T-helper 2 cell treated with Interferon-gamma antibody and Interleukin-4, amounts not matched to agents 5 μg/mL and 100 μg/mL, for 36 hours (primary cell): ENCODE data around the gene MPPED2.

Source experiments
- DNase-seq: peaks from one replicate; pipeline ENCODE4 v3.0.0; 2021; ENCODE audit warnings: low spot score
- H3K27ac Mint-ChIP-seq: one replicate; pipeline ENCODE4 v1.8.0; 2021; ENCODE audit warnings: mild to moderate bottlenecking, mixed read lengths
- H3K27me3 Mint-ChIP-seq: one replicate; pipeline ENCODE4 v1.8.0; 2021; ENCODE audit warnings: low read depth, mixed read lengths
- H3K36me3 Mint-ChIP-seq: one replicate; pipeline ENCODE4 v1.8.0; 2021; ENCODE audit warnings: low read depth, mixed read lengths
- H3K4me1 Mint-ChIP-seq: one replicate; pipeline ENCODE4 v1.8.0; 2021; ENCODE audit warnings: low read depth, mixed read lengths
- H3K4me3 Mint-ChIP-seq: one replicate; pipeline ENCODE4 v1.8.0; 2022; ENCODE audit warnings: mild to moderate bottlenecking, moderate library complexity, mixed read lengths
- H3K9me3 Mint-ChIP-seq: one replicate; pipeline ENCODE4 v1.8.0; 2021; ENCODE audit warnings: mixed read lengths

The MPPED2 gene

DNA sequence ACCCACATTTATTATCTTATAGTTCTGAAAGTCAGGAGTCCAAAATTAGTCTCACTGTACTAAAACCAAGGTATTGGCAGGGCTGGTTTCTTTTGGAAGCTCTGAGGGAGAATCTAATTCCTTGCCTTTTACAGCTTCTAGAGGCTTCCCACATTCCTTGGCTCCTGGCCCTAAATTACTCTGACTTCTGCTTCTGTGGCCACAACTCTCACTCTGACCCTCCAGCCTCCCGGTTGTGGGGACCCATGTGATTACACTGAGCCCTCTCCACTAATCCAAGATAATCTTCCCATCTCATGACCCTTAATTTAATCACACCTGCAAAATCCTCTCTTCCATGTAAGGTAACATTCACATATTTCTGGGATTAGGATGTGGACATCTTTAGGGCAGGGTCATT, 152.3 kb downstream of the MPPED2 start:
- Mint-ChIP-seq H3K36me3 (no peaks in the 10 kb centered on the region), H3K9me3 (no peaks in the 10 kb centered on the region), H3K27ac (no peak overlapping the region), H3K27me3 (no peaks in the 10 kb centered on the region), H3K4me1 (peaks cover 1% of the 10 kb centered on the region), H3K4me3 (no peak overlapping the region)
- DNase-seq: no peak

DNA sequence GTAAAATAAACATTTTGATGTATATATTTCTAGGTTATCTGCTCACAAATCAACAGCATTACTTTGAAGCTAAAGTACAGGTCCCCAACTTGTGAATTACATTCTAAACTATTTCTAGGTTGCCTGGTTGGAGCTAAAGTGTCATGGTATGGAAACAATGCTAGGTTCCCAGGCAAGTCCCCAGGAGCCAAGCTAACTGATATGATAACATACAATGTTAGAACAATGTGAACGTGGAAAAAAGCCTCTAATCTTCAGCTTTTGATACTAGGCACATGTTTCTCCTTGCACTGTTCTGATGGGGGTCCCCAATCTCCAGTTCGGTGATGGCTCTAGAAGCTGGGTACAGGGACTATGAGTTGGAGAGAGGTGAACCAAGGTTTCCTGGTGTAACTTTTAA, 153.4 kb downstream of the MPPED2 start:
- no peaks in the 10 kb centered on the region for H3K36me3 Mint-ChIP-seq
- H3K27me3 Mint-ChIP-seq: no peaks in the 10 kb centered on the region
- peaks cover 1% of the 10 kb centered on the region for H3K4me1 Mint-ChIP-seq
- DNase-seq: no peak
- no peaks in the 10 kb centered on the region for H3K9me3 Mint-ChIP-seq
- no peak overlapping the region for H3K4me3 Mint-ChIP-seq
- no peak overlapping the region for H3K27ac Mint-ChIP-seq

DNA sequence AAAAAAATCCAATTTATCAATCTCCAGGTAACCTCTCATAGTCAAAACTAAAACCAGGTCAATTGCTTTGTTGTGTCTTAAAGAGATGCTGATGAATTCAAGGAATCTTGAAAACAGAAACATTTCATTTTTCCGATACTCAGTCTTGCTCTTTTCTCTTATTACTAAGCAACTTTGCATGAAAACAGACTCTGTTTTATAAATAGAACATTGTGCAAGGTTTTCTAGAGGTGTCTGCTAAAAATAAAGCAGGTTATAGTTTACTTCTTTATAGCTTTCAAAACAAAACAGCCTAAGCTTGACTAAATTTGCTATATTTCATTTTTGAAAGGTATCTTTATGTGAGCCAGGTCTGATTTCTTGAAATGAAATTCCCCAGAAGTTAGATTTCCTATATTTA, 154.0 kb downstream of the MPPED2 start:
- H3K27me3 Mint-ChIP-seq: no peaks in the 10 kb centered on the region
- H3K9me3 Mint-ChIP-seq: no peaks in the 10 kb centered on the region
- H3K4me3 Mint-ChIP-seq: no peak overlapping the region
- no peak overlapping the region for H3K27ac Mint-ChIP-seq
- H3K4me1 Mint-ChIP-seq: peaks cover 1% of the 10 kb centered on the region
- no peaks in the 10 kb centered on the region for H3K36me3 Mint-ChIP-seq
- DNase-seq: no peak

DNA sequence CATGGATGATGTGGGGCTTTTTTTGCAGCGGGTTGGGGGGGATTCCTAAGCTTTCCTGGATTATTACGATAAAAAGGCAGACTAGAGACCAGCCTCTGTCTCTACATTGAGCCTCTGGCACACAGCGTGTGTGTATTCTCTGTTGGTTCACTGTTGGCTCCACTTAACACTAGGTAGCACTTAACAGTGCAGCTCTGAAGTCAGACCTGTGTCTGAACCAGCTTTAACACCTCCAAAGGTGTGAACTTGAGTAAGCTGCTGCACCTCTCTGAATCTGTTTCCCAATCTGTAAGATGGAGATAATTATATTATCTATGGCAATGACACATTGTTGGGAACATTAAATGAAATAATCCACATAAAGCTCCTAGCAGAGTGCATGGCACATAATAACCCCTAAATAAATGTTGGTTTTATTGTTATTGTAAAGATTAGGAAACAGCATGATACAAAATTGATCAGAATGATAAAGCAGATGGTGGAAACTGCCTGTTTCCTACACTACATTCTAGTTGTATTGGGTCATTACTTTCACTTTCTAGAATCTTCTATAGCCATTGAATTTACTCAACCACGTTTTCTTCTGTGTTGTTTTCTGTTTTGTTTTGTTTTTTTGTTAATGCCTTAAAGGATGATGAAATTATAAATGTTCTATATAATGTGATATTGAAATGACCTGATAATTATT, 154.9 kb downstream of the MPPED2 start:
- peaks cover 1% of the 10 kb centered on the region for H3K4me1 Mint-ChIP-seq
- no peak overlapping the region for H3K27ac Mint-ChIP-seq
- DNase-seq: no peak
- no peak overlapping the region for H3K4me3 Mint-ChIP-seq
- no peaks in the 10 kb centered on the region for H3K36me3 Mint-ChIP-seq
- H3K9me3 Mint-ChIP-seq: no peaks in the 10 kb centered on the region
- H3K27me3 Mint-ChIP-seq: no peaks in the 10 kb centered on the region

DNA sequence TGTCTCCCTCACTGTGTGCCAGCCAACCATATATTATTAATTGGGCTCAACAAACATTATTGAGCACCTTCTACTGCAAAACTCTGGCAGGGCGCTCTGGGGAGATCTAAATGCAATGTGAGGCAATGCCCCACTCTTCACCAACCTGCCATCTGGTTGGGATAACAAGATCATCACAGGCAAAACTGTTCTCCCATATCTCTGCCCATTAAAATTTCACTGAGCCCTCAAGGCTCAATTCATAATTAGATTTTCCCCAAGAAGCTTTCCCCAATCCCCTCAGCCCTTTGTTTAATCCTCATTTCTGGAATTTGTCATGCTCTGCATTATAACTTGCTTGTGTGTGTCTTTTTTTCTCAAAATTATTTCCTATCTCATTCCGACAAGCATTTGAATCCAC, 156.6 kb downstream of the MPPED2 start:
- Mint-ChIP-seq H3K27me3 (no peaks in the 10 kb centered on the region), H3K4me1 (peaks cover 1% of the 10 kb centered on the region), H3K4me3 (no peak overlapping the region), H3K9me3 (no peaks in the 10 kb centered on the region), H3K36me3 (no peaks in the 10 kb centered on the region), H3K27ac (no peak overlapping the region)
- no peak for DNase-seq

DNA sequence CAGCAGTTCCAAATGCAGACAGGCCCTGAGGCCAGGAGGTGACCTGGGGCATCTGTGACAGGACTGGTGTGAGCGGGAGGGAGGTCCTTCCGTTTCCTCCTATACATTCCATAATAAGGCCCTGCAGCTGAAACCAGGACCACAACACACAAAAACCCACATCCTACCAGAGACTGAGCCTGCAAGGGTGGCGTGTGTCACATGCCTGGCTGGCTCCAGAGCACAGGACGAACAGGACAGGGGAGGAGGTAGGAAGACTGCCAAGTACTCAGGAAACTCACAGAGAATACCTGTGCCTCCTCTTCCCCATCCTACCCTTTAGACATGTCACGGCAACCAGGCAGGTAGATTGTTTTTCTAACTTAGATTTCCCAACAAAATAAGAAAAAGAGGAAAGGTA, 159.4 kb downstream of the MPPED2 start:
- no peak for DNase-seq
- no peak overlapping the region for H3K27ac Mint-ChIP-seq
- no peaks in the 10 kb centered on the region for H3K27me3 Mint-ChIP-seq
- H3K4me3 Mint-ChIP-seq: no peak overlapping the region
- peaks cover 1% of the 10 kb centered on the region for H3K4me1 Mint-ChIP-seq
- no peaks in the 10 kb centered on the region for H3K9me3 Mint-ChIP-seq
- no peaks in the 10 kb centered on the region for H3K36me3 Mint-ChIP-seq

DNA sequence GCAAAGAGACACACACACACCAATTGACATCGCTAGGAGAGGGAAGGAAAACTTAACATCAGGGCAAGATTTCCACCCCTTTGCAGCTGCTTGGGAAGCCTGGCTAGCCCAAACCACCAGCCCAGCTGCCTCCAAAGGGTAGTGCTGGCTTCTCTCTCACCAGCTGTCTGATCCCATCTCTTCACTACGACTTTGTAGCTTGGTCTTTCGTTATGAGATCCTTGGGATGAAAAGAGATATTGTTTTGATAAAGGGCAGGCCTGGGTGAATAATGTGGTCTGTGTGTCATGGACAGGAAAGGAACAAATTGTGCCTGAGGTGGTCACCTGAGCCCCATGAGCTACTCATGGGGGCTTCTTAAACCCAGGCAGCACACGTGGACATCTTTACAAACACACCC, 161.3 kb downstream of the MPPED2 start:
- Mint-ChIP-seq H3K4me1 (no peaks in the 10 kb centered on the region), H3K27me3 (no peaks in the 10 kb centered on the region), H3K4me3 (no peak overlapping the region), H3K27ac (no peak overlapping the region), H3K36me3 (no peaks in the 10 kb centered on the region), H3K9me3 (no peaks in the 10 kb centered on the region)
- no peak for DNase-seq

DNA sequence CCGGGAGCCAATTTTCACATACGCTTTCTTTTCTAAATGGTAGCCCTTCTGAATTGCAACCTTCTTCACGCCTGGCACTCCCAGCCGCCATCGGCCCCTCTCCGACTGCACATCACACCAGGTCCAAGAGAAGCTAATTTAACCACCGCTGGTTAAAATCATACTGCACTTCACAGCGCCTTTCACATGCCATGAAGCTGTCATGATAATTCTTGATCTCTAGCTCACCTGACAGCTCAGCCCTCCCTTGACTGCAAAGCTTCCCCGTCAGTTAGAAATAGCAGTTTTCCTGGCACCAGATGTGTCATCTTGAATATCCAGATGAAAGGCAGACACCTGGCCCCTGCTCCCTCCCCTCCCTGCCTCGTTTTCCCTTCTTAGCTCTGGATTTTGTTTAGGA, 161.8 kb downstream of the MPPED2 start:
- DNase-seq: no peak
- Mint-ChIP-seq H3K4me1 (no peaks in the 10 kb centered on the region), H3K27me3 (no peaks in the 10 kb centered on the region), H3K27ac (no peak overlapping the region), H3K36me3 (no peaks in the 10 kb centered on the region), H3K9me3 (no peaks in the 10 kb centered on the region), H3K4me3 (no peak overlapping the region)

DNA sequence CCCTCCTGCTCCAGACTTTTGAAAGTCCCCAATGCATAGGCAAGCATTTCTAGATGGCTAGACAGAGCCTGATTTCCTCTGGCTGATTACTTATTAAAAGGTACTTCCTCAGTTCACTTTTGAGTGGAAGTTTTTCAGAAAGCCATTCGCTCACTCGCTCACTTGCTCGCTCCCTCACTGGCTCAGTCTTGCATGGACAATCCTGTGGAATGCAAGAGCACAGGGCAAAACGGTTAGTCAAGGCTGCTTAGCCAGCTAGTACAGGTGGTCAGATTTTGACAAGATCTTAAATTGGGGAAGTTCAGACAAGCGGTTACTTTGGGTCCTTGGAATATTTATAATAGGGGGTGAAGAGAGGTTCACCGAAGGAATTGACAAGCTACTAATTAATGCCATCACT, 162.3 kb downstream of the MPPED2 start:
- DNase-seq: no peak
- Mint-ChIP-seq H3K4me1 (no peaks in the 10 kb centered on the region), H3K27ac (no peak overlapping the region), H3K9me3 (no peaks in the 10 kb centered on the region), H3K27me3 (no peaks in the 10 kb centered on the region), H3K4me3 (no peak overlapping the region), H3K36me3 (no peaks in the 10 kb centered on the region)

DNA sequence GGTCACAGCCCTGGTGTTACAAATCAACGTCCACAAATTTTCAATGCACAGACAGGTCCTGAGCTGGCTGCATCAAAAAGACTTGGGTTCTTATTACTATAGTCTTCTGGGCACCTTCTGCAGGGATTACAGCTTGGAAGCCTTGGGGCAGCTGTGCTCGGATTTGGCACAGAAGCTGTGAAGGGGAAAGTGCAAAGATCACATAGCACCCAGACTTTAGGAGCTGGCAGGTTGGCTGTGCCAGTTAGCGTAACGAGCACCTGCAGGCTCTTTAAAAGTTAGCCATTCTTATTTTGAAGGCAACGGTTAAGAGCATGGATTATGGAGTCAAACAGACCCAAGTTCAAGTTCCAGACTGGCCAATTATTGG, 162.9 kb downstream of the MPPED2 start:
- no peak overlapping the region for H3K4me3 Mint-ChIP-seq
- H3K27me3 Mint-ChIP-seq: no peaks in the 10 kb centered on the region
- no peaks in the 10 kb centered on the region for H3K4me1 Mint-ChIP-seq
- no peaks in the 10 kb centered on the region for H3K36me3 Mint-ChIP-seq
- H3K27ac Mint-ChIP-seq: no peak overlapping the region
- no peak for DNase-seq
- H3K9me3 Mint-ChIP-seq: no peaks in the 10 kb centered on the region

DNA sequence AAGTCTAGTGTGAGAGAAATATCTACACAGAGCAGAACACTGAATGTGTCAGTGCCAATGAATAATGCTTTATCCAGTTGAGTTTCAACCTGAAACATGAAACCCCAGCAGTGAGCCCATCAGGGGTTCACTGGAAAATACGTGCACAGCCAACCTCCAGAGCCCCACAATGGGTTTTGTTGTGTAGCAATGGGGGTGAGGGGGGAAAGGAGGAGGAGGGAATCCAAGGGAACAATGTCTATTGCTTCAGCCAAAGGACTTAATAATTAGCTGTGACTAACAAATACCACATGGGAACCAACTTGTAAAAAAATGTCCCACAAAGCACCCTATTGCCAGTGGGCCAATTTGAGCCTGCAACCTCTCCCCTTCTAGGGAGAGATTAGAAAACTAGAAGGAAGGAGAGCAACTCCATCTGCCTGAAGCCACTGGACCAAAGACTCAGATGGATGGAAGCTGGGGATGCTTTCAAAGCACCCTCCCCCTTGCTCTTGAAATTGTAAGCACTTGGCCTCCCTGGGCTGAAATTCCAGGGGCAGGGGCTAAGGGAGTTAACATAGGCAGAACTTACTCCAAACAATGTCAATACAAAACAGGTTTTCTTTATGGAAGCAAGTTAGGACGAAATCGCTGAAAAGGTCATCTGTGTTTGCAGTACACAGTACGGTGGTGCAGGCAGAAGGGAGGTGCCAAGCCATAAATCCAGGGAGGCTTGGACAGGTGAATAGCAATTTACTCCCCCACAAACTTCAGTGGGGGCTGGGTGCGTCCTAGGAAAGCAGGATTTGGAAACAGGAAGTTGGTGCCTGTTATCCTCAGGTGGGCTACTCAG, 163.5 kb downstream of the MPPED2 start:
- no peaks in the 10 kb centered on the region for H3K27me3 Mint-ChIP-seq
- no peak overlapping the region for H3K4me3 Mint-ChIP-seq
- no peaks in the 10 kb centered on the region for H3K9me3 Mint-ChIP-seq
- H3K4me1 Mint-ChIP-seq: no peaks in the 10 kb centered on the region
- DNase-seq: no peak
- H3K36me3 Mint-ChIP-seq: no peaks in the 10 kb centered on the region
- no peak overlapping the region for H3K27ac Mint-ChIP-seq

DNA sequence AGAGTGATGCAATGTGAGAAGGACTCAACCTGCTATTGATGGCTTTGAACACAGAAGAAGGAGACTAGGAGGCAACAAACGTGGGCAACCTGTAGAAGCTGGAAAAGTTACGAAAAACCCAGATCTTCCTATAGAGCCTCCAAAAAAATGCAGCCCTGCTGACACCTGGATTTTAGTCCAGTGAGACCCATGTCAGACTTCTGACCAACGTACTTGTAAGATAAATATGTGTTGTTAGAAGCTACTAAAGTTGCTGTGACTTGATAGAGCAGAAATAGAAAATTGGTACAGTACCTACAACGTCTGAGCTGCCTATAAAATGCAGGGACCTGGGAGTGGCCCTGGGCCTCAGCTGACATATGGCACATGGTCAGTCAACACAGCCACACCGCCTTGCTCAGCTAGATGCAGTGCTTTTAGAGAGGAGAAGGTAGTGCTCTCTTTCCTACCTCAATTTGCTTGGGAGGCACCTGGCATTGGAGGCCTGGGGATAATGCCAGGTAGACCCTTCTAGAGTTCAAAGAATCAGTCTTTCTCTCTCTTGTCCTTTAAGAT, 165.8 kb downstream of the MPPED2 start:
- no peaks in the 10 kb centered on the region for H3K4me1 Mint-ChIP-seq
- H3K27ac Mint-ChIP-seq: no peak overlapping the region
- no peaks in the 10 kb centered on the region for H3K27me3 Mint-ChIP-seq
- no peaks in the 10 kb centered on the region for H3K36me3 Mint-ChIP-seq
- no peak overlapping the region for H3K4me3 Mint-ChIP-seq
- no peak for DNase-seq
- no peaks in the 10 kb centered on the region for H3K9me3 Mint-ChIP-seq

DNA sequence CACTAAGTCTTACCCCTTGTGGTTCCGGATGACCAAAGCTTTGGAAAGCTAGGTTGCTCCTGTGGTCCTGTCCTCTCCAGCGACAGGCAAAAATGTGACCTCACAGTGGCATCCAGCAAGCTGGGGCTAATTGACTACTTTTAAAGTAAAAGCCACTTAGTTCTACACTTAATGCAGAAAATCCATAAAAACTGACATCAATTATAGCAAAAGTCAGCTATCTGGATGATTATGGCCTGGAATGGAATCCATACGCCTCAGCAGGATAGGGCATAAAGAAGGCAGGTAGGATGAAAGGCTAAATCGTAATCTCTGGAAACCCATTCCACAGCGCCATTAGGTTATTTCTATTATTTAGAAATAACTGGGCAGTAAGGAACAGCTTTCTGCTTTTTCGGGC, 171.3 kb downstream of the MPPED2 start:
- DNase-seq: no peak
- no peak overlapping the region for H3K27ac Mint-ChIP-seq
- peaks cover 2% of the 10 kb centered on the region for H3K27me3 Mint-ChIP-seq
- no peaks in the 10 kb centered on the region for H3K4me1 Mint-ChIP-seq
- H3K9me3 Mint-ChIP-seq: no peaks in the 10 kb centered on the region
- no peaks in the 10 kb centered on the region for H3K36me3 Mint-ChIP-seq
- H3K4me3 Mint-ChIP-seq: no peak overlapping the region

DNA sequence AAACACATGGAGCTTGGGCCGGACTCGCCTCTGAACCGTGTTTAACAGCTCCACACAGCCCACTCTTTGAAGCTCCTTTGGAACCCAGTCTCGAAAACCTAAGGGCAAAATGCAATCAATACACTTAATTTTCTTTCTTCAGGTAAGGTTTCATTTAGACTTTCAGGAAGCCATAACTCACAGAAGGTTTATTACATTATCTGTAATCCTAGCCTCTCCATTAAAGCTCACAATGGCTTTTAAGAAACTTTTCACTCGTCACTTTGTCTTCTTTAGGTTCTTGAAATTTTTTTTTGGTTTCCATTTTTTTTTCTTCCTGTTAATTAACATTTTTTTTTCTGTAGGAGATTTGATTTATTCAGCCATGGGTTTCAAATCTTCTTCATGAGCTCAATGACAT, 171.9 kb downstream of the MPPED2 start:
- no peaks in the 10 kb centered on the region for H3K4me1 Mint-ChIP-seq
- no peak overlapping the region for H3K27ac Mint-ChIP-seq
- H3K36me3 Mint-ChIP-seq: no peaks in the 10 kb centered on the region
- no peak for DNase-seq
- peaks cover 2% of the 10 kb centered on the region for H3K27me3 Mint-ChIP-seq
- H3K9me3 Mint-ChIP-seq: no peaks in the 10 kb centered on the region
- H3K4me3 Mint-ChIP-seq: no peak overlapping the region
